HG03469 (cell line): ENCODE results near the gene C1QL2.

Experiments
- ATAC-seq: cut with Tn5 transposase; IDR thresholded peaks from one replicate; pipeline ENCODE4 v1.9.1; 2021; ENCODE audit warnings: mild to moderate bottlenecking, moderate library complexity, moderate number of reproducible peaks; ENCODE audit not compliant: unreplicated experiment

Gene C1QL2

GRCh38 chr2:119158563-119159347 lies at the start of gene C1QL2:
C1QL2 (minus strand) TSS chr2:119158751; CDS start chr2:119158269, 482 bp downstream.
- no peak for ATAC-seq

- no peak for ATAC-seq
Observed at GRCh38 chr2:119207447-119207846, 48.9 kb upstream of the C1QL2 start.

GRCh38 chr2:119206201-119206600 lies 47.6 kb upstream of the C1QL2 start:
- no peak for ATAC-seq

DNA sequence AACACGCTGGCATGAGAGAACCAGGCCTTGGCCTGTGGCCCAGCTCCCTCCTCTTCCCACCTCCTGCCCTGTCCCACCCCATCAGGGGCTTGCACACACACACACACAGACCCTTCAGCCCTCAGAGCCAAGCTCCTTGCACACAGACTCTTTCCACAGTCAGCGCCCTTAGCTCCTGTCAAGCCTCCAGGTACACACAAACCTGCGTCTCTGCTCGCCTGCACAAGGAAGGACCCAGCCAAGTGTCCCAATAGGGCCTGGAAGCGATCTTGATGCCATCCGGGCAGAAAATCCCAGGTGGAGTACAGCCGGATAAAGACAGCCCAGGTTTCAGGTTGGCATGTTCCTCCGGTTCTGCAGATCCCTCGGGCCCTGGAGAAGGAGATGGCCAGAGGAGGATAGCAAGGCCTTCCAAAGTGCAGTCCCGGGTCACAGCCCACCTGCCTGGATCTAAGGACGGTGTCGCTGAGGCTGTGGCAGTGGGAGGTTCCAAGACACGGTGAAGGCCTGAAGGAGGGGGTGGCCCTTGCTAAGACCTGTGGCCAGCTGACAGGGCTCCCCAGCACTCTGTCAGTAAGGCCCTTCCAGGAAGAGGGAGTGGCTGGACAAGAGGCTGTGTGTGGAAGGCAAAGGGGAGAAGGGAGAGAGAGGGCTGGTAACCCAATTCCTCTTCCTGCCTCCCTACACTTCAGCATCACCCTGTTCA lies 46.6 kb upstream of the C1QL2 start:
- ATAC-seq = no peak

DNA sequence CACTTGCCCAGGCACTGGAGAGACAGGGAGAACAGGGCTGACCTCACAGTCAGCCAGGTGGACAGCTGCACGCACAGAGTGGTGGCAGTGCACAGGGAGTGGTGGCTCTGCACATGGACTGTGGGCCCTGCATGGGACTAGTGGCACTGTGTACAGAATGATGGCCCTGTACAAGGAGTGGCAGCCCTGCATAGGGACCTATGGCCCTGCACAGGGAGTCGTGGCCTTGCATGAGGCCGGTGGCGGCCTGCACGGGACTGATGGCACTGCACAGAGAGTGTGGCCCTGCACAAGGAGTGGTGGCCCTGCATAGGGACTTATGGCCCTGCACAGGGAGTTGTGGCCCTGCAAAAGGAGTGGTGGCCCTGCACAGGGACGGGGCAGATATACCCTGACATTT lies 46.0 kb upstream of the C1QL2 start:
- ATAC-seq = no peak

DNA sequence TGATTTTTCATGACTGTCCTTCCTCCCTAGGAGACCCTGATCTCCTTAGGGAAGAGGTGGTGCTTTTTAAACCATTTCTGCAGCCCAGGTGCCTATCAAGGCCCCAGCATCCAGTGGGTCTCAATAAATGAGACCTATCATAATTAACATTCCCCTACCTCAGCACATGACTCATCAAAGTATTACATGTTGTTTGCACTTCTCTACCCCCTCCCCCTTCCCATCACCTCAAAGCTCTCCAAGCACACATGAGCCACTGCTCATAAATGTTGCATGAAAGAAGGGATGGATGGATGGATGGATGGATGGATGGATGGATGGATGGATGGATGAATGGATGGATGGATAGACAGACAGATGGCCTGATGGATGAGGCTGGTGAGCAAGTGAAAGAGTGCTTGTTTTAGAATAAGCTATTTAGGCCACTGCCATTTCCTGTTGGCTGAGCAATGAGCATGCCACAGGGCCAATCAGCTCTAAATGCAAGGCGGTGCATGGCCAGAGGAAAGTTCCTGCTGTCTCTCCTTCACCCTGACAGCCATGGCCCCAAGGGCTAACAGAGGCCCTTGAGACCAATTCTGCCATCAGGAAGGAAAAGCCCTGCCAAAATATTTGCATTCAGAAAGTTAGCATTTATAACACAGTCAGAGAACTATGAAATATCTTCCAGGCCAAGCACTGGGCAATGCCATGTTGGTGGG lies 44.2 kb upstream of the C1QL2 start:
- ATAC-seq = no peak

DNA sequence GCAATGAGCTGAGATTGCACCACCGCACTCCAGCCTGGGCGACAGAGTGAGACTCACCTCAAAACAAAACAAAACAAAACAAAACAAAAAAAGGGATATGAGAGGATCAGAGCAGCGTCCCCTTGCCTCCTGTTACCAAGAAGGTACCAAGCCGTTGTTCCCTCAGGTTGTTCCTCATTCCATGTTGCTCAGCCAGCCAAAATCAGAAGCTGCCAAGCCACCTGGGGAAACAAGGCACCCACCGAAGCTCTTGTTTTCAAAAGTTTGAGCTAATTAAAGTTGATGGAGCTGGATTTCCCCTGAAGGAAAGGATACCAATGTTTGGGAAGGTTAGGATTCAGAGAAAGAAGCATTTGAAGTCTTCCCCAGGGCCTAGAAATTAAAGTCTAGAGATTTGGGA lies 43.3 kb upstream of the C1QL2 start:
- no peak for ATAC-seq

DNA sequence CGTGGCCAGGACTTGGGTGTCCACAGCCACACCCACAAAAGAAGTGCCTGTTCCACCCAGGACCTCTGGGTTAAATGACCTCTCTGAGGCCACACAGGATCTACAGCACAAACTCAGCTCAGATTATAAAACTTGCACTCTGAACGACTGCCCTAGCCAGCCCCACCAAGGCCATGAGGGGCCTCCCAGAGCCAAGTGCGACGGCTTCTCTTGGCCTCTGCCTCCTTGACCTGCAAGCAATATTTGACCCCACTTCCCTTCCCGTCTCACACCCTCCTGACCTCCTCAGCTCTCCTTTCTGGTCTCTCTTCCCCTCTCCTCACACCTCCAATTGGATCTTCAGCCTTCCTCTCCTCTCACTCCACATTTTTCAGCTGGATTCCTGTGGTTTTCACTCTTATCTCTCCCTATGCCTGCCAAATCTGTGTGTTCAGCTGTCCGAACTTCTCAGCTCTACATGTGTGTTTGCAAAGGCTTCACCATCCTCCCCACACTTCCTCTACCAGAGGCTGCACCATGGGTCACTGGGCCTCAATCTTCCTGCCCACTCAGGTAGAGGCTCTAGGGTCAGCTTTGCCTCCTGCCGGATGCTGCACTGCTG lies 39.8 kb upstream of the C1QL2 start:
- no peak for ATAC-seq

GRCh38 chr2:119197529-119198239 lies 39.1 kb upstream of the C1QL2 start:
- ATAC-seq = no peak

DNA sequence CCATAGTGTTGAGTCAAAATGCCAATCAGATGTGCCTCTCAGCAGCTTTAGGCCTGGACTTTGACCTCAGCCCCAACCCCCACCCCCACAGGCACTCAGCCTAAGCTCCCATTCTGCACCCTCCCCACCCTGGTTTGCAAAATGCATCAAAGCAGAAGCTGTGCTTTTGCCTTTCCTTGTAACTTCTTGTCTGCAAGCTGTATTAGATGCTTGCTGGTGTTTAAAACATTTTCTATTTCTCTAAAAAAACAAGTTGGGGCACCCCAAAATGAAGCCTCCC lies 38.5 kb upstream of the C1QL2 start:
- ATAC-seq = no peak

DNA sequence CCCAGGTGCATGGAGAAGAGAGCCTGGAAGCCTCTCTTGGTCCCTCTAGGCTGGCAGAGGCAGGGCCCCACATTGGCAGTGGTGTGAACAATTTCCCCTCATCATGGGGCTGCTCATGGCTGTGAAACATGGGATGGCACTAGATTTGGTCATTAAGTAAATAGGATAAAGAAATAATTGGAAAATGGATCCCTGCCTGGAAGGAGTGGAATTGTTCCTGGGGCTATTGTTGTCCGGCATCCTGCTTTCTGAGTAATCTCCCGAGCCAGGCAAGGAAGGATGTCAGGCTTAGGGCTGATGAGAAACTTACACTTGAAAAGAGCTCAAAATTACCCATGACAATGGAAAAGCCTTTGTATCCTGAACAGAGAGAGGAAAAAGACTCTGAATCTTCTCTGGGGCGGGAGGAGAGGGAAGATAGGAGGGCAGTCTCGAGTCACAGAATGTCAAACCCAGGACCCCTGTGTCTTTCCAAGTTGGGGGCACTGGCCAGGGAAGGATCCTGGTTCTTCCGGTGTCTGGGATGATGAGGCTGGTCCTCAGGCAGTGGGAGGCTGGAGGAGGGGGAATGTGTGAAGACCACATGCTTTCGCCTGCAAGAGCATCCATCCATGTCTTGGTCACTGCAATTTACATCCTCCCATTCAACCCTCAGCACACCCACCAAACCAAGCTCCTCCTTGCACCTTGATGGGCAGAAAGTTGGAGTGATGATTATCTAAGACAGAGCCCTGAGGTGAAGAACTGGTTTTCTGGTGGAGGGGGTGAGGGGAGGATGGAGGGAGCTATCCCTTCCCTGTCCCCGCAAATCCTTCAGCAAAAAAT lies 38.0 kb upstream of the C1QL2 start:
- no peak for ATAC-seq

DNA sequence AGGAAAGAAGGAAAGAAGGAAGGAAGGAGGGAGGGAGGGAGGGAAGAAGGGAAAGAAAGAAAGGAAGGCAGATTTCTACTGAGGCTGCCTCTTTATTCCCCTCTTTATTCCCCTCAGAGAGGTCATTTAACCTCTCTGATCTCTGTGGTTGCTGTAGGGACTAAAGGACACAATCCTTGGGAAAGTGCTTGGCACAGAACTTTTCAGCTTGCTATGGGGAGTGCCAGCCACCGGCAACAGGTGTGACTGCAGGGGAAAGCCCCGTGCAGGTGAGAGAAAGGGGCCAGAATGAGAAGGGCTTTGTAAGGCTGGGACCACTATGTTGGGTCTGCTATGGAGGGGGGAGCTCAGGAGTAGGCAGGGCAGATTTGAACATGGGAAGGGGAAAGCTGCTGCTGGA lies 37.3 kb upstream of the C1QL2 start:
- no peak for ATAC-seq

GRCh38 chr2:119195001-119195400 lies 36.5 kb upstream of the C1QL2 start:
- no peak for ATAC-seq

DNA sequence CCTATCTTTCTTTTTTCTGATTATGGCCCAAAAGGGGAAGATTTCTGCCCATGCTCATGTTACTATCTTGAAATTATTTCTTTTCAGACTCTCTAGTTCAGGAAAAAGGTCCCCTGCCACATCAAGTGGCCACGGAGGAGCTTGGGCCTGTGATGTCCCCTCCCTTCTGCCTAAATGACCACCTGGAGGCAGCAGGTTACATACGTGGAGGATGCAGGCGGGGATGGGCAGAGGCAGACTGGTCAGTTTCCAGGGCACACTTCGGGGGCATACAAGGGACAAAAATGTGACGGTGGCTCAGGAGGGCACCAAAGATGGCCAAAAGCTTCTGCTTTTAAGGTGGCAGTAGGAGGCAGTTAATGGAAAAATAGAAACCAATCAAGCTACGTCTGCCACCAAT lies 34.3 kb upstream of the C1QL2 start:
- no peak for ATAC-seq

DNA sequence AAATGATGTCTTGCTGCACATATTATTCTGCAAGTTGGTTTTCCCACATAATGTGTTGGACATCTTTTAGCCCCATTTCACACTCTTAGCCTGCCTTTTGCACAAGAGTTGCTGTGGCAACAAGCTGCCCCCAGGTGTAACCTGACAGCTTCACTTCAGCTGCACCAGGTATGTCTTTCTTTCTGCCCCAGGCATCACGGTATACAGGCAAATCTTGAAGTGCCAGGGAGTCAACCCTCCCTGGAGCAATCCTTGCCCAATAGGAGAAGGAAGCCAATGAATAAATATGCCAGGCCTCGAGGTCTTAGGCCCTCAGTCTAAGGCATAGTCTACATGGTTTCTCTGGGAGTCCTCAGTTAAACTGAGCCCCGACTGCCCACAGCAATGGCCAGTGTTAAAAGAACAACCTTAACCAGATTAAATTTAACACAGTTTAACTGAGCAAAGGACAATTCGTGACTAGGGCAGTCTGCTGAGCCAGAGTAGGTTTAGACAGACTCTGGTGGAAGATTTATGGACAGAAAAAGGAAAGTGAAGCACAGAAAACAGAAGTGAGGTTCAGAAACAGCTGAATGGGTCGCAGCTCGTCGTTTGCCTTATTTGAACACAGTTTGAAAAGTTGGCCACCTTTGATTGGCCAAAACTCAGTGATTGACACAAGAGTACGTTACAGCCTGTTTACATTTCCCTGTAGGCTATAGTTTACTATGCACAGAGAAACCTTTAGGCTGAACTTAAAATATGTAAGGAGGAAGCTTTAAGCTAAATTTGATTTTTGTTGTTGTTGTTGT lies 32.0 kb upstream of the C1QL2 start:
- no peak for ATAC-seq

DNA sequence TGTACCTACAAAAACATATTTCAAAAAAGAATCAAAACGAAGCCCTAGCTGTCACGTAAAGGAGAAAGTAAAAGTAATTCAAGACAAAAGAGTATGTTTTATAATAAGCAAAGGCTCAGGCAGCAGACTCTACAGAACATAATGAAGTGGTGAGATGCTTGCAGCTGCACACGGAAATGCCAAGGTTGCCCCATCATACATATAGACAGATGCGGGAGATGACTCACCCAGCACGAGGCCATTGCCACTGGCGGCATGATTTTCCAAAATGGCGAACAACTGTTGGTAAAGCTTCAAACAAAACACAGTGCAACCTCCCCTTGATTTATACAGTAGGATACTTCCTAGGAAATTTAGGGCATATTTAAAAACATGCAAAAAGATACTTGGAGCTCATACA lies 26.0 kb upstream of the C1QL2 start:
- no peak for ATAC-seq

- no peak for ATAC-seq
Observed at GRCh38 chr2:119181791-119182445, 23.4 kb upstream of the C1QL2 start.

DNA sequence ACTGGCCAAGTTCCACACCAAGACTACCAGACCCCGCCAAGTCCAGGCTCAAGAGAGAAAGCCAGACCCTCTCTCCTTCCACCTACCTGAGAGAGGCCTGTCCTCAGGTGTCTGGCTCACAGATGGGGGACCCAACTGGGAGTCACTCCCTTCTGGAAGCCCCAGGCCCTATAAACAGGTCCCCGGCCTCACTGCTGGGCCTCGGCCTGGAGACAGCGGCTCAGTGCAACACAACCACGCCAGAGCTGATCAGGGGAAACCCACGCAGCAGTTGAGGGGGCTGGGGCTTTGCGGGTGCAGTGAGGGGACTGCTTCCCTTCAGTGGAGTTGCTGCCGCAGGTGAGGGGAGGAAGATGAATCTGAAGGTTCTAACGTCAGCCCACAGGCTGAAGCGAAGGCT lies 22.8 kb upstream of the C1QL2 start:
- ATAC-seq = no peak

DNA sequence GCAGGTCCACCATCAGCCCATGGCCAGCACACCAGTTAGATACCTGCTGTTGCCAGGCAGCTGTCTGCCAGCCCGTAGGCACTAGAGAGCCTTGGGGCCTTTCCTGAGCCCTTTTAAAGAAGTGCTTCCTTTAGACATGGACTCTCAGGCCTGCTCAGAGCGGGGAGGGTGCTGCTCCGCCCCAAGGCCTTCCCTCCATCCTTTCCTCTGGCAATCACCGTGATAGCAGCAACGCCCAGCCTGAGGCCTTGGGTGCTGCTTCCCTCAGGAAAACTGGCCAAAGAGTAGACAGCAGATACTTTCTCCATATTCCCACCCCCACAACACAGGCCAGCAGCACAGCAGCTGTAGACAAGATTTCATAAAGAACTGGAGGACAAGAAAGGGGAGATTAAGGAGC lies 22.3 kb upstream of the C1QL2 start:
- ATAC-seq = no peak
